Renal cortical epithelial cell (primary cell): Measurements from ENCODE around the gene ARFGEF2. TPM values are rescaled to one million over a fixed set of nuclear protein-coding genes. Genes with fewer than 3 reads are reported as not detected.
"Not testable (repeated sequence)": the region's sequence is repeated elsewhere in the genome, so short reads cannot be mapped to it uniquely, and the experiment has no call there.

Experiments used
- DNase-seq: peaks from one replicate; pipeline ENCODE4 v3.0.0-alpha.2; 2011; ENCODE audit warnings: low read depth
- total RNA-seq: library from RNA; depleted of rRNA; stranded (reverse); fragments of >200 nt; gene quantifications from 2 replicates; pipeline ENCODE4 v1.2.3, GENCODE V29; 2014

Gene ARFGEF2
- total RNA-seq: 58.7 and 71.0 TPM in 2 replicates

DNA sequence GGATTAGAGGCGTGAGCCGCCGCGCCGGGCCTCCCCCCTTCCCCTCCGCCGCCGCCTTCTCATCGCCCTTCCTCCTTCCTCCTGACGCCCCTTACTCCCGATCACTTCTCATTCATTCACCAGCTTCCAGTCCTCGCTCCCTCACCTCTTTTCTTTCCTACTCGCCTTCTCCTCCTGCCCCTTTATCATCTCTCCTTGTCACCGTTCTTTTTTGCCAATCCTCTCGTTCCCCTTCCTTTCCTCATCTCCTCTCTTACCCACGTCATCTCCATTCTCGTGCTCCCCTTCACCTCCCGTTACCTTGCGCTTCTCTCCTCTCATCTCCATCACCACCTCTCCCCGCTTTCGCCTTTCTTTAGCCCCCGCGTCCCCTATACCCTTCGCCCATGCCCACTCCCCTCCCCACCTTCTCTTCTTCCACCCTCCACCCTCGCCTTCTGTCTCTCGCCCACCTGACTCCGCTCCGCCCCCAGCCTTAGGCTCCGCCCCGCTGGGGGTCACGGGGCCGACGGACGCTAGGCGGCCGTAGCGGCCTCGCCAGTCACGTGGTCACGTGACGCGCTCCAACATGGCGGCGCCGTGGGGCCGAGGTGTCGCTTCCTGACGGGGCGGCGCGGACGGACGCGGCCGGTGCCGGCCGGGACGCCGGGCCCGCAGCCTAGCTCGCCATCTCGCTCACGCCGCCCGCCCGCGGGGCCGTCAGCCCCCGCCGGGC lies at the start of gene ARFGEF2:
Gene ARFGEF2 (plus strand): TSS at position 544 of the 715 bp plus-strand sequence. CDS start 179 bp downstream, outside the sequence.
- DNase-seq: peak; percentile 67

DNA sequence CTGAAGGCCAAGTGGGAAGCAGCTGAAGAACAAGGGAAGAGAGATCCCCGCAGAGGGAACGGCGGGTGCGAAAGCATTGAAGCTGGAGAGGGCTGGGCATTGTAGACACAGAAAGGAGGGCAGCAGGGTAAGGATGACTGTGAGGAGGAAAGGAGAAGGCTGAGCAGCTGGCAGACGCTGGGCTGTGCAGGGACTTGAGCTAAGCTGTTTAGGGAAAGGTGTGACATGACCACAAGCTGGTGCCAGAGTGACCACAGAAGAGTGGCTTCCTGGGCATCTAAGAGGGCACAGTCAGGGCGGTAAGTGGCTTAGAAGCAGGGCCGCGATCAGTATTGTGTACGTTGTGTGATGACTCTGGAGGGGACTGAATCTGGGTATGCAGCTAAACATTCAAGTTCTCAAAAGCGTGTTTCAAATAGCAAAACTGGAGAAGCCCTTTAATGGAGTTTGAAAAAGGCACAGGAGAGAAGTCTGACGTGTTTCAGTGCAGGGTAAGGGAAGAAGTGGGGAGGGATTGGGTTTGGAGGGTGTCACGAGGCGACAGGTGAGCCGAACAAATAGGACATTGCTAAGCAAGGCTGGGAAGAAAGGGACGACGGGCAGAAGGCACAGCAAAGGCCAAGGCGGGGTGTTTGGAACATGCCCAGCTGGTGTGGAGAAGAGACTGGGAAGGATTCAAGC lies 46.1 kb upstream of the ARFGEF2 start:
- DNase-seq: no peak

DNA sequence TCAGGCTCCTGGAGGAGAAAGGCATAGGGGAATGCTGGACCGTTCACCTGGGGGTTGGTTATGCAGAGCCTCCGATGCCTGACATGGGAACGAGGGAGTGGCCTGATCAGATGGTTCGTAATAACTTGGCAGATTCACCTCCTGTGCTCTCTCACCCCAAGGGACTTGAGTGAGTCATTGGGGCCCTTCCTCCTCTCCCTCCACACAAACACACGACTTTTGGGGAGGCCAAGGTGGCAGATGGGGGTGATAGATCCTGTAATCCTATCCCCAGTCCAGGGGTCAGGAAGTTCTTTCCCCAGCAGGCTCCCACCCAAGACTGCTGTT lies 45.6 kb upstream of the ARFGEF2 start:
- no peak for DNase-seq

- DNase-seq: peak; percentile 38
Measured at GRCh38 chr20:48877304-48877703, 44.2 kb upstream of the ARFGEF2 start.

DNA sequence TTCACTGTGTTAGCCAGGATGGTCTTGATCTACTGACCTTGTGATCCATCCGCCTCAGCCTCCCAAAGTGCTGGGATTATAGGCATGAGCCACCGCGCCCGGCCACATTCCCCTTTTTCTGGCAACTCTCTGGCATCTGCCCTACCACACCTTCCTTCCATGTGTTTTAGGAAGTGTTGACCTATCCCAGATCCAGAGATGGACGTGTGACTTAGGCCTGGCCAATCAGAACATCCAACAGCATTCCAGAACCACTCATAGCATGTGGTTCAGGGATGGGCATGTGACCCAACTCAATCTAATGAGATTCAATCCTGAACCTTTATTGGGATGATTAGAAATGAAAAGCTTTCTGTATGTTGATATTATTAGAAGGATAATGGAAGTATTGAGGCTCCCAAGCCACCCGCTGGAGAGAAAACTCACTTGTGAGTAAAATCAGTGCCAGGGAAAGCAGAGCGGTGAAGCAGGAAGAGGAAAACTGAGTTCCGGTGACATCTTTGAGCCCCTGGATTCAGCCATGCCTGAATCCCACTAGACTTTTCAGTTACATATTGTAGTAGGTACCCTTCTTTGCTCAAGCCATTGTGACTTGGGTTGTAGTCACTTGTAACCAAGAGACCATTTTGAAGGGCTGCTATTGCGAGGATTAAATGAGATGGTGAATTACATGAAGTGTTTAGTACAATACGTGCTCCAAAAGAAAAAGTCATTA lies 42.8 kb upstream of the ARFGEF2 start:
- no peak for DNase-seq

GRCh38 chr20:48879612-48880245 lies 41.8 kb upstream of the ARFGEF2 start:
- no peak for DNase-seq

DNA sequence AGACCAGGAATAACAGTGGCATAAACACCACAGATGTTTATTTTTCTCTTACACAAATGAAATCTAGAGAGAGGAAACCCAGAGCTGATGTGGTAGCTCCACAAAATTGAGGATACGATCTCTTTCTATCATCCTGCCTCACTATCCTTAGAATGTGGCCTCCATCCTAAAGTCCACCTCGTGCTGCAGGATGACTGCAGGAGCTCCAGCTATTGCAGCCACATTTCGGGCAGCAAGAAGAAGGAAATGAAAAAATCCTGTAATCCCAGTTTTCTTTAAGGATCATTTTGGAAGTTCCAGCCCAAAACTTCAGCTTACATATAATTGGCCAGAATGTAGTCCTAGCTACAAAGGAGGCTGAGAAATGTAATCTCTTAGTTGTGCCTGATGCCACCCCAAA lies 41.2 kb upstream of the ARFGEF2 start:
- no peak for DNase-seq

GRCh38 chr20:48880981-48881657 lies 40.4 kb upstream of the ARFGEF2 start:
- DNase-seq: no peak

GRCh38 chr20:48885237-48885636 lies 36.3 kb upstream of the ARFGEF2 start:
- DNase-seq: no peak

DNA sequence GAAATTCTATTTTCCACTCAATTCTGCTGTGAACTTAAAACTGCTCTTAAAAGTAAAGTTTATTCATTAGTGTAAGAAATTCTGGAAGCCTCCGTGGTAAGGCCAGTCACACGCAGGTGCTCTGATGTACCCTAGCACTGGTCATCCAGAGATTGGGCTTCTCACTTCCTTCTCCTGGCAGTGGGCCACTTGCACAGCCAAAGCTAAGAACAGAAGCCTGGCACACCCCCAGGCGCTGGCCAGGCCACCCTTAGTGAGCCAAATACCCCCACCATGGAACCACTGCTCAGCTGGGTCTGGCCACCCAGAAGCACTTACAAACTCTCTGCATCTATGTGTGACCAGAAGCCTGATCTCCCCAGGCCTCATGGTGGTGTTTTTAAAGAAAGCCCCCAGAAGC lies 35.3 kb upstream of the ARFGEF2 start:
- no peak for DNase-seq

GRCh38 chr20:48886811-48887210 lies 34.7 kb upstream of the ARFGEF2 start:
- no peak for DNase-seq

GRCh38 chr20:48888517-48888916 lies 33.0 kb upstream of the ARFGEF2 start:
- not testable (repeated sequence) for DNase-seq

DNA sequence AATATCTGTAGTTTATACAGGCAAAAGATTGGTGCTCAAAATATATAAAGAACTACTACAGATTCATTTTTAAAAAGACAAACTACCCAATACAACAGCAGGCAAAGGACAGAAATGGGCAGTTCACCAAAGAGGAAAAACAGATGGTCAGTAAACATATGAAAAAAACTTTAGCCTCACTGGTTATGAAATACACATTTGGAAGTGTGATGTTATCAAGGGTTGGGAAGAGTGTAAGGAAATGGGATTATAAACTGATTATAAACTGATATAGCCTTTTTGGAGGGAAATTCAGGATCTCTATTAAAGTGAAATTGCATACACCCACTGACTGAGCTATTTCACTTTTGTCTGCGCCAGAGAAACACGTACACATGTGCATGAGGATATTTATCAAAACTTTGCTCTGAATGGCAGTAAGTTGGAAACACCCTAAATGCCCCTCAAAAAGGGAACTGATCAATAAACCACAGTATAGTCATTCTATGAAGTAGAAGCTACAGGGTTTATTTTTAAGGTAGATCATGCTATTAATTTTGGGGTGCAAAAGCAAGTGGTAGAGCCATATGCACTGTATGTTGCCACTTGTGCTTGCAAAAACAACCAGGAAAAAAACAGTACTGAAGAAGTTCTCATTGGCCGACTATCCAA lies 32.2 kb upstream of the ARFGEF2 start:
- no peak for DNase-seq

DNA sequence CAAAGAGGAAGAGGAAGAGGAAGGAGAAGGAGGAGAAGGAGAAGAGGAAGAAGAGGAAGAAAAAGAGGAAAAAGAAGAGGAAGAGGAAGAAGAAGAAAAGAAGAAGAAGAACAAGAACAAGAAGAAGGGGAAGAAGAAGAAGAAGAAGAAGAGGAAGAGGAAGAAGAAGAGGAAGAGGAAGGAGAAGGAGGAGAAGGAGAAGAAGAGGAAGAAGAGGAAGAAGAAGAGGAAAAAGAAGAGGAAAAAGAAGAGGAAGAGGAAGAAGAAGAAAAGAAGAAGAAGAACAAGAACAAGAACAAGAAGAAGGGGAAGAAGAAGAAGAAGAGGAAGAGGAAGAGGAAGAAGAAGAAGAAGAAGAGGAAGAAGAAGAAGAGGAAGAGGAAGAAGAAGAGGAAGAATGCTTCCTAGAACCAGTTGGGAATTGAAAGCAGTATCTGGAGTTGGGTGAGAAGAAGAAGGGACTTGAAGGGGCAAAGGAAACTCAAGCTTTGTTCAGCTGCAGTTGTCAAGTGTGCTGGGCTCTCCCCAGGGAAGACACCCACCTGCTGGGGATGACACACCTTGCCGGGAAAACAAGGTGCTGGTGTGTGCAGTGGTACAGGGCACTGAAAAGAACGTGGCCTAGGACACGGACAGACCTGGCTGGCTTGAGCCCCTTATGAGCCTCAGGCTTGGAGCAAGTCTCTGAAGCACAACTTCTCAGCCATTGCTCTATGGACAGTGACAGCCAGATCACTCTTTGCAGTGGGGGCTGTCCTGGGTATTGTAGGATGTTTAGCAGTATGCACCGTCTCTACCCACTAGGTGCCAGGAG lies 30.1 kb upstream of the ARFGEF2 start:
- no peak for DNase-seq

DNA sequence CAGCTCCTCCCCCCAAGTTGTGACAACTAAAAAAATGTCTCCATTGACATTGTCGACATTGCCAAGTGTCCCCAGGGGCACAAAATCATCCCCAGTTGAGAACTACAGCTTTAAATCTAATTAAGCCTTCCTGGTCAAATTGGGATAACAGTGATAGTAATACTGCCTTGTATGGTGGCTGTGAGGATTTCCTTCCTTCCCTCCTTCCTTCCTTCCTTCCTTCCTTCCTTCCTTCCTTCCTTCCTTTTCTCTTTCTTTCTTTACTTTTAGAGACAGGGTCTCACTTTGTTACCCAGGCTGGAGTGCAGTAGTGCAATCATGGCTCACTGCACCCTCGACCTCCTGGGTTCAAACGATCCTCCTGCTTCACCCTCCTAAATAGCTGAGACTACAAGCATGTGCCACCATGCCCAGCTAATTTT lies 29.5 kb upstream of the ARFGEF2 start:
- DNase-seq: no peak

DNA sequence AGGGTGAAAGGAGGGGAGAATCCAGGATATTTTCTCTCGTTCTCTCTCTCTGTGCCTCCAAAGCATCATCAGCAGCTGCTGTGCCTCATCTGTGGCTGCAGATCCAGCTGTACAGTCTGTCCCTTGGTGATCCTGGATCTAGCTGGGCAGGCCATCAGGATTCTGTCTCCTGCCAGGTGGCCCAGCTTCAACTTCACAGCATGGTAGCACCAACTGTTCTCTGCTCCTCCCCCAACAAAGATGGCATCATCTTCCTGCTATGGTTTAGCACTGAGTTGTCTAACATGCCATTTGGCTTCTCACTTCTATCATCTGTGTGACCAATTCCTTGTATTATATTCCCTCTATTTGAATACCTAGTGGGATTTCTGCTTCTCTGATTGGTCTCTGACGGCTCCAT lies 28.6 kb upstream of the ARFGEF2 start:
- no peak for DNase-seq

- no peak for DNase-seq
Measured at GRCh38 chr20:48893374-48893773, 28.1 kb upstream of the ARFGEF2 start.

DNA sequence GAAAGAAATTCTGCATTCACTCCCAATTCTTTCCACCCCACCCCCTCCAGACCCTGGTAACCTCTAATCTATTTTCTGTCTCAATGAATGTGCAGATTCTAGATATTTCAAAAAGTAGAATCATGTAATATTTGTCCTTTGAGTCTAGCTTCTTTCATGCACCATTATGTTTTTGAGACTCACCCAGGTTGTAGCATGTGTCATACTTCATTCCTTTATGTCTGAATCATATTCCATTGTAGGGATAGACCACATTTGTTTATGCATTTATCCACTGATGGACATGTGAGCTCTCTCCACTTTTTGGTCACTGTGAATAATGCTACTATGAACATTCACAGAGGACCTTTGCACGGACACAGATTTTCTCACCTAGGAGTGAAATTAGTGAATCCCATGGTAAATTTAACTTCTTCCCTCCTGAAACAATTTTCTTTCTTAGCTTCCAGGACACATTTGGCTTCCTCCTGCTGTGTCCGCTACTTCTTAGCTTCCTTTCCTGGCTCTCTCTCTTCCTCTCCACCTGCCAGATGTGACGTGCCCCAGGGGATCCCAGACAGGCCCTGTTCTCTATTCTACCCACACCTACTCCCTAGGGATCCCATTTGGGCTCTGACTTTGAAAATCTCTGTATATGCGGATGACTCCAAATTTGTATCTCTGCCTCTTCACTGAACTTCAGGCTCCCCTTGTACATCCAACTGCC lies 24.1 kb upstream of the ARFGEF2 start:
- peak; percentile 86 for DNase-seq

- DNase-seq: peak; percentile 16
Measured at GRCh38 chr20:48898210-48898609, 23.3 kb upstream of the ARFGEF2 start.
